BJ (cell line): ENCODE data around the gene RNU11. TPM values are rescaled to one million over a fixed set of nuclear protein-coding genes. Genes with fewer than 3 reads are reported as not detected.
A peak's percentile ranks its signal among the peaks of the same experiment; 100 is the strongest.
"Not testable (repeated sequence)": the region's sequence is repeated elsewhere in the genome, so short reads cannot be mapped to it uniquely, and the experiment has no call there.

ENCODE experiments used
- CTCF ChIA-PET: fragments of 350-600 bp; formaldehyde crosslinking; extraction: SDS; loops from one replicate; lab custom pipeline; 2021; ENCODE audit warnings: antibody characterized with exemption, inconsistent platforms; lab: Yijun Ruan, JAX
- POLR2A ChIA-PET: fragments of 300-600 bp; sonication (Branson Sonifier 250); formaldehyde crosslinking; extraction: SDS; loops from one replicate; lab custom pipeline; 2021; ENCODE audit warnings: antibody characterized with exemption; lab: Charles Lee
- DNase-seq: peaks from one replicate; pipeline ENCODE4 v3.0.0-alpha.2; 2011; ENCODE audit warnings: low read depth
- H3K27me3 ChIP-seq: 2 replicates; pipeline ENCODE4 v1.6.0; 2011; ENCODE audit warnings: low read length; ENCODE audit not compliant: control insufficient read depth, insufficient read depth
- H3K36me3 ChIP-seq: 2 replicates; pipeline ENCODE4 v1.5.1; 2011; ENCODE audit warnings: low read length; ENCODE audit not compliant: control insufficient read depth, insufficient read depth
- H3K4me3 ChIP-seq: 2 replicates; pipeline ENCODE4 v1.5.1; 2011; ENCODE audit warnings: low read depth, mild to moderate bottlenecking, control low read depth, low read length
- polyA plus RNA-seq: library from polyadenylated mRNA; depleted of rRNA; stranded (reverse); fragments of >200 nt; gene quantifications from 2 replicates; pipeline ENCODE4 v1.2.3, GENCODE V29; 2011
- TF ChIP-seq, protein P1 (sequence below): IDR thresholded peaks from 2 replicates; pipeline ENCODE4 v1.5.1; 2011; ENCODE audit warnings: low read depth, mild to moderate bottlenecking, control low read depth, inconsistent platforms, low read length, moderate library complexity; ENCODE audit not compliant: insufficient read depth

RNU11 gene
- polyA plus RNA-seq, 1 experiment = not detected

DNA sequence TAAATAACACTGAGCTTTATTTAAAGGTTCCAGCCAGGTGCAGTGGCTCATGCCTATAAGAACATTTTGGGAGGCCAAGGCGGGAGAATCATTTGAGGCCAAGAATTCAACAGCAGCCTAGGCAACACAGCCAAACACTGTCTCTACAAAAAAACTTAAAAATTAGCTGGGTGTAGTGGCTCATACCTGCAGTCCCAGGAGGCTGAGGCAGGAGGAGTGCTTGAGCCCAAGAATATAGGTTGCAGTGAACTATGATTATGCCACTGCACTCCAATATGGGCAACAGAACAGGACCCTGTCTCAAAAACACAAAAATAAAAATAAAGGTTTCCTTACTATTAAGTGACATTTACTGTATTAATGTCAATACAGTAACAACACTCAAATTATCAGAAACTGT is 7.6 kb upstream of the RNU11 start:
- ChIA-PET POLR2A (no interaction called here), CTCF (interaction anchor here (0.8 to 1.1 kb wide), 2 partner anchors 15 to 237 kb away, joined by 3 read pairs; no protein-coding TSS in a partner anchor)
- TF ChIP-seq, protein P1, sequence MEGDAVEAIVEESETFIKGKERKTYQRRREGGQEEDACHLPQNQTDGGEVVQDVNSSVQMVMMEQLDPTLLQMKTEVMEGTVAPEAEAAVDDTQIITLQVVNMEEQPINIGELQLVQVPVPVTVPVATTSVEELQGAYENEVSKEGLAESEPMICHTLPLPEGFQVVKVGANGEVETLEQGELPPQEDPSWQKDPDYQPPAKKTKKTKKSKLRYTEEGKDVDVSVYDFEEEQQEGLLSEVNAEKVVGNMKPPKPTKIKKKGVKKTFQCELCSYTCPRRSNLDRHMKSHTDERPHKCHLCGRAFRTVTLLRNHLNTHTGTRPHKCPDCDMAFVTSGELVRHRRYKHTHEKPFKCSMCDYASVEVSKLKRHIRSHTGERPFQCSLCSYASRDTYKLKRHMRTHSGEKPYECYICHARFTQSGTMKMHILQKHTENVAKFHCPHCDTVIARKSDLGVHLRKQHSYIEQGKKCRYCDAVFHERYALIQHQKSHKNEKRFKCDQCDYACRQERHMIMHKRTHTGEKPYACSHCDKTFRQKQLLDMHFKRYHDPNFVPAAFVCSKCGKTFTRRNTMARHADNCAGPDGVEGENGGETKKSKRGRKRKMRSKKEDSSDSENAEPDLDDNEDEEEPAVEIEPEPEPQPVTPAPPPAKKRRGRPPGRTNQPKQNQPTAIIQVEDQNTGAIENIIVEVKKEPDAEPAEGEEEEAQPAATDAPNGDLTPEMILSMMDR = peak; percentile 35
- Histone ChIP-seq H3K27me3 (no peaks in the 10 kb centered on the region), H3K36me3 (no peaks in the 10 kb centered on the region), H3K4me3 (no peak overlapping the region)
- DNase-seq = no peak

DNA sequence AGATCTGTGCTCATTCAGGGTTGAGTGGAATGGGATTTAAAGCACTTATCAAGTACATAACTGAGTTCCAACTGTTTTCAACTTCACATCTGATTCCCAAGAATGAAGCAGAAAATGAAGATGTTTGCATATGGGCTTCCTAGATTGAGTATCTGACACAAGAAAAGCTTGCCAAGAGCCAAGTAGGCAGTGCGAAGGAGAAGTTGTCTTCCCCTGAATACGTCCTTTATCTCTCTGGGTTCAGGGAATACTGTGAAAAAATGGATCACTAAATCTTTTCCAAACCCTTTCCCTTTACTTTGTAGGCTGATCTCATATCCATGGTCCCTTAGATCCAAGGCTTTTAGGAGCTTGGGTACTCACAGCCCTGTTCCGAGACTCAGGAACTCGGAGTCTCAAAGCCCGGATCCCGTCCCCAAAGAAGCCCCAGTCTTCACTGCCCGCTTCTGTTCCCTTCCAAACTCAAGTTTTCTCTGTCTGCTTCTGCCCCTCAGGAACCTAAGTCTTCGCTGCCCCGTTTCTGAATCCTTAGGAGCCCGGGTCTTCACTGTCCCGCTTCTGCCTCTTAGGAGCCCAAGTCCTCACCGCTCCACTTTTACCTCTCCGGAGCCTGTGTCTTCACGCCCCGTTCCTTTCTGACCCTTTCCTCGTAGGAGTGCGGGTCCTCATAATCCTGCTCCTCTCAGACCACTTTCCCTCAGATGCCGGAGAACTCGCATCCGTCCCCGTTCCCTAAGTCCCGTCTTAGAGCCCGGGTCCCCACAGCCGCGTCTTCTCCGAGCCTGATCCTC is 6.1 kb upstream of the RNU11 start:
- TF ChIP-seq, protein P1 = no peak
- no peak for DNase-seq
- POLR2A ChIA-PET = interaction anchor here (0.6 to 0.8 kb wide), 2 partner anchors 236 to 245 kb away, joined by 3 read pairs; no protein-coding TSS in a partner anchor
- Histone ChIP-seq H3K27me3 (no peaks in the 10 kb centered on the region), H3K4me3 (peak overlapping the region; percentile 71), H3K36me3 (no peaks in the 10 kb centered on the region)
- CTCF ChIA-PET = interaction anchor here (1.0 to 4.1 kb wide), 4 partner anchors 19 to 234 kb away, joined by 3 to 16 read pairs (median 4); no protein-coding TSS in a partner anchor

DNA sequence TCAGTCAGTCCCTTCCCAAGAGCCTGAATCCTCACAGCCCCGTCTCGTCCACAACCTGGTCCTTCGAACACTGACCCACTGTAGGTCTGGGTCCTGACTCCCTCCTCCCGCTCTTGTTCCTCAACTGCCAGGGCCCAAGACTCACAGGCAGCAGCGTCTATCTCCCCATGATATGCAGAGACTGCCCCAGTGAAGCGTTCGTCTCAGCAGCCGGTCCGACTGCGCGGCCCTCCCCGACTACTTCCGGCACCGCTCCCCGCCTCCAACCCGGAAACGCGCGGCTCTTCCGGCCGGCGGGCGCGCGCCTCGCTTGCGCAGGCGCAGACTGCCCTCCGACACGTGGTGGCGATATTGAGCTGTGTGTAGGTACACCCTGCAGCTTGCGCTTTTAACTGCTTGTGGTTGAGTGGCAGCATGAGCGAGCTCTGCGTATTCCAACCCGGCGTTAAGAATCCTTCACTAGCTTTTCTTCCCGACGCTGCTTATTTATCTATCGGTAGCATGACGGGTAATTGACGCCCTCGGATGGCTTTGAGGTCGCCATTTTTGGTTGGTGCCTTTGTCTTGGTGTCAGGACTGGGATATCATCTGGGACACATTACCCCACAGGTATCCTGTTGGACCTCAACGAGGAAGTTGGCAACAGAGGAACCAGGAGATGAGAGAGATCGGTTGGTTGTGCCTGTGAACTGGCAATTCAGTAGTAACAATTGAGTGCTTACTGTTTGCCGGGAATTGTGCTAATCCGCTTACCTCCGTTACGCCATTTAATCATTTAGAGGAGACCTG is 5.4 kb upstream of the RNU11 start, which contains the start of gene TAF12:
TAF12 (minus strand) TSS at position 221 of the 789 bp plus-strand sequence. CDS start 20,986 bp downstream, outside the sequence.
- Histone ChIP-seq H3K27me3 (no peaks in the 10 kb centered on the region), H3K36me3 (no peaks in the 10 kb centered on the region), H3K4me3 (peak within 1 kb of the TSS; percentile 71)
- POLR2A ChIA-PET = interaction anchor here (0.6 to 1.1 kb wide), 21 partner anchors 28 to 1935 kb away, joined by 3 to 25 read pairs (median 9); partner anchors contain the start of genes SRSF4 and YTHDF2
- peak; percentile 85 for DNase-seq
- TF ChIP-seq, protein P1 = peak; percentile 36
- CTCF ChIA-PET = interaction anchor here (0.6 to 4.1 kb wide), 6 partner anchors 81 to 234 kb away, joined by 3 to 16 read pairs (median 3); no protein-coding TSS in a partner anchor

DNA sequence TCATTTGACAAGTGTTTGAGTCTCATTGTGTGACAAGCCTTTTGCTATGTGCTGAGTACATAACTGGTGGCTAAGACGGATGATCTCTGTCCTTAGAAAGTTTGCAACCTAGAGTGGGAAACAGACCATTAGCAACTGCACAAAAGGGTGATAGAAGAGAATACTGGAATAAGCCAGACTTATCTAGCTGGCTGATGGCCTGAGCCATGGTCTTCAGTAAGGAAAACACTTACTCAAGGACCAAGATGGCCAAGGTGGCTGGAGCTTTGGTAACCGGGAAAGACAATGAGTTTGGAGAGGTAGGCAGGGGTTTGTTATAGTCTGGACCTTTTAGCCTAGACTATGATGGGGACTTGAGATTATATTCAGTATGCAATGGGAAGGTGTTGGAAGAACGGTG is 3.9 kb upstream of the RNU11 start:
- POLR2A ChIA-PET = interaction anchor here (0.7 kb wide), 1 partner anchor 54 kb away, joined by 6 read pairs; no protein-coding TSS in a partner anchor

DNA sequence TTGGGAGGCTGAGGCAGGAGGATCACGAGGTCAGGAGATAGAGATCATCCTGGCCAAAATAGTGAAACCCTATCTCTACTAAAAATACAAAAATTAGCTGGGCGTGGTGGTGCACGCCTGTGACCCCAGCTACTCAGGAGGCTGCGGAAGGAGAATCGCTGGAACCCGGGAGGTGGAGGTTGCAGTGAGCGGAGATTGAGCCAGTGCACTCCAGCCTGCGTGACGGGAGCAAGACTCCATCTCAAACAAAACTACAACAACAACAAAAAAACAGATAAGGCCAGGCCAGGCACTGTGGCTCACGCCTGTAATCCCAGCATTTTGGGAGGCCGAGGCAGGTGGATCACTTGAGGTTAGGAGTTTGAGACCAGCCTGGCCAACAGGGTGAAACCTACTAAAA is 3.0 kb upstream of the RNU11 start:
- H3K27me3 ChIP-seq, H3K4me3 ChIP-seq, H3K36me3 ChIP-seq, DNase-seq: not testable (repeated sequence)
- ChIA-PET POLR2A (interaction anchor here (0.7 kb wide), 1 partner anchor 140 kb away, joined by 3 read pairs; the partner anchor contains the start of gene RCC1), CTCF (interaction anchor here (0.6 to 4.1 kb wide), 3 partner anchors 90 to 1675 kb away, joined by 3 to 16 read pairs (median 5); no protein-coding TSS in a partner anchor)

More for the DNA sequence above, 3.9 kb upstream of the RNU11 start:
- DNase-seq = no peak
- TF ChIP-seq, protein P1 = no peak
- Histone ChIP-seq H3K4me3 (no peak overlapping the region), H3K27me3 (no peaks in the 10 kb centered on the region), H3K36me3 (no peaks in the 10 kb centered on the region)
- CTCF ChIA-PET = interaction anchor here (0.6 to 4.1 kb wide), 3 partner anchors 41 to 232 kb away, joined by 3 to 16 read pairs (median 5); no protein-coding TSS in a partner anchor
